ENCODE results near the gene NOVA2.

Gene NOVA2

GRCh38 chr19:45959517-45960025, 14.1 kb downstream of the NOVA2 start:
- DNase-seq = no peak

GRCh38 chr19:45958769-45959516, 14.7 kb downstream of the NOVA2 start:
- DNase-seq = no peak

- DNase-seq = no peak
Observed at GRCh38 chr19:45958320-45958719, 15.3 kb downstream of the NOVA2 start.

GRCh38 chr19:45955905-45956608, 17.6 kb downstream of the NOVA2 start:
- no peak for DNase-seq

GRCh38 chr19:45954156-45954555, 19.5 kb downstream of the NOVA2 start:
- no peak for DNase-seq

GRCh38 chr19:45953676-45954075, 20.0 kb downstream of the NOVA2 start:
- no peak for DNase-seq

GRCh38 chr19:45952686-45953505, 20.8 kb downstream of the NOVA2 start:
- DNase-seq = peak; percentile 27

- DNase-seq = no peak
Observed at GRCh38 chr19:45952341-45952685, 21.4 kb downstream of the NOVA2 start.

- DNase-seq = no peak
Observed at GRCh38 chr19:45947926-45948325, 25.7 kb downstream of the NOVA2 start.

GRCh38 chr19:45940515-45940805, 33.2 kb downstream of the NOVA2 start:
- no peak for DNase-seq

GRCh38 chr19:45939792-45940514, 33.7 kb downstream of the NOVA2 start:
- DNase-seq = no peak

GRCh38 chr19:45938733-45939319, 34.8 kb downstream of the NOVA2 start:
- no peak for DNase-seq

GRCh38 chr19:45935267-45935666, 38.4 kb downstream of the NOVA2 start:
- no peak for DNase-seq

GRCh38 chr19:45934551-45935230, 39.0 kb downstream of the NOVA2 start:
- no peak for DNase-seq

- DNase-seq = no peak
Observed at GRCh38 chr19:45933759-45934158, 39.9 kb downstream of the NOVA2 start.

- no peak for DNase-seq
Observed at GRCh38 chr19:45931055-45931454, 42.6 kb downstream of the NOVA2 start.

- no peak for DNase-seq
Observed at GRCh38 chr19:45929247-45929646, 44.4 kb downstream of the NOVA2 start.

- peak; percentile 82 for DNase-seq
Observed at GRCh38 chr19:45927565-45928261, 46.0 kb downstream of the NOVA2 start.

GRCh38 chr19:45924891-45925447, 48.7 kb downstream of the NOVA2 start:
- no peak for DNase-seq

- DNase-seq = no peak
Observed at GRCh38 chr19:45922281-45922680, 51.4 kb downstream of the NOVA2 start.

- no peak for DNase-seq
Observed at GRCh38 chr19:45920458-45920857, 53.2 kb downstream of the NOVA2 start.

Measured in T-helper 9 cell (primary cell).